DOHH2 (cell line): Measurements from ENCODE around the gene ASIC5.

Source experiments
- H3F3A ChIP-seq: fragments of 200-600 bp; sonication (generic), shearing (Covaris generic); 2 replicates; pipeline ENCODE4 v1.6.0; 2016; ENCODE audit warnings: antibody characterized with exemption, mild to moderate bottlenecking; ENCODE audit not compliant: control insufficient read depth, insufficient read depth
- H3K27ac ChIP-seq: fragments of 200-600 bp; sonication (generic); 2 replicates; pipeline ENCODE4 v1.5.1; 2014; ENCODE audit warnings: low read depth, mild to moderate bottlenecking, low read length, moderate library complexity
- H3K27me3 ChIP-seq: fragments of 200-600 bp; sonication (generic); 2 replicates; pipeline ENCODE4 v1.6.1; 2014; ENCODE audit warnings: mild to moderate bottlenecking, low read length, mixed read lengths; ENCODE audit not compliant: control insufficient read depth
- H3K36me3 ChIP-seq: fragments of 200-600 bp; sonication (generic); 2 replicates; pipeline ENCODE4 v1.6.1; 2014; ENCODE audit warnings: mild to moderate bottlenecking, low read length, moderate library complexity, mixed read lengths; ENCODE audit not compliant: control insufficient read depth
- H3K4me1 ChIP-seq: fragments of 200-600 bp; sonication (generic); 2 replicates; pipeline ENCODE4 v1.6.1; 2014; ENCODE audit warnings: mild to moderate bottlenecking, low read length, mixed read lengths; ENCODE audit not compliant: control insufficient read depth
- H3K4me2 ChIP-seq: fragments of 200-600 bp; sonication (generic); 2 replicates; pipeline ENCODE4 v1.6.0; 2014; ENCODE audit warnings: mild to moderate bottlenecking, low read length, moderate library complexity
- H3K4me3 ChIP-seq: fragments of 200-600 bp; sonication (generic); 2 replicates; pipeline ENCODE4 v1.5.1; 2014; ENCODE audit warnings: mild to moderate bottlenecking, low read length, mixed read lengths
- H3K79me2 ChIP-seq: fragments of 200-600 bp; sonication (generic); 2 replicates; pipeline ENCODE4 v1.6.1; 2014; ENCODE audit warnings: mild to moderate bottlenecking, low read length, mixed read lengths; ENCODE audit not compliant: control insufficient read depth
- H3K9me2 ChIP-seq: fragments of 200-600 bp; sonication (generic); replicated peaks from 2 replicates; pipeline ENCODE4 v1.6.1; 2014; ENCODE audit warnings: mild to moderate bottlenecking, low read length, mixed read lengths; ENCODE audit not compliant: control insufficient read depth
- H3K9me3 ChIP-seq: fragments of 200-600 bp; sonication (generic); 2 replicates; pipeline ENCODE4 v1.6.1; 2014; ENCODE audit warnings: antibody characterized with exemption, low read length, mixed read lengths; ENCODE audit not compliant: control insufficient read depth, insufficient read depth
- H4K20me1 ChIP-seq: fragments of 200-600 bp; sonication (generic); 2 replicates; pipeline ENCODE4 v1.6.0; 2014; ENCODE audit warnings: low read depth, mild to moderate bottlenecking, antibody characterized with exemption, low read length, moderate library complexity; ENCODE audit not compliant: control insufficient read depth, insufficient read depth
- EZH2phosphoT487 ChIP-seq: fragments of 200-600 bp; sonication (generic); IDR thresholded peaks from 2 replicates; pipeline ENCODE4 v1.6.1; 2017; ENCODE audit warnings: borderline replicate concordance, mild to moderate bottlenecking, antibody characterized with exemption, low read length, moderate library complexity, mixed read lengths
- TF ChIP-seq, protein P1 (sequence below): fragments of 200-600 bp; sonication (generic); IDR thresholded peaks from one replicate; pipeline ENCODE4 v1.5.1; 2014; ENCODE audit warnings: antibody characterized with exemption, mild to moderate bottlenecking, low read depth, low read length; ENCODE audit not compliant: poor library complexity, severe bottlenecking

The ASIC5 gene

GRCh38 chr4:155802190-155802959, 63.7 kb downstream of the ASIC5 start:
- Histone ChIP-seq H4K20me1 (no peaks in the 10 kb centered on the region), H3K4me3 (no peak overlapping the region), H3F3A (no peaks in the 10 kb centered on the region), H3K36me3 (no peaks in the 10 kb centered on the region), H3K4me1 (no peaks in the 10 kb centered on the region), H3K9me2 (no peaks in the 10 kb centered on the region), H3K27ac (no peak overlapping the region), H3K9me3 (no peaks in the 10 kb centered on the region), H3K27me3 (no peaks in the 10 kb centered on the region), H3K4me2 (no peak overlapping the region), H3K79me2 (no peaks in the 10 kb centered on the region)
- TF ChIP-seq, protein P1, sequence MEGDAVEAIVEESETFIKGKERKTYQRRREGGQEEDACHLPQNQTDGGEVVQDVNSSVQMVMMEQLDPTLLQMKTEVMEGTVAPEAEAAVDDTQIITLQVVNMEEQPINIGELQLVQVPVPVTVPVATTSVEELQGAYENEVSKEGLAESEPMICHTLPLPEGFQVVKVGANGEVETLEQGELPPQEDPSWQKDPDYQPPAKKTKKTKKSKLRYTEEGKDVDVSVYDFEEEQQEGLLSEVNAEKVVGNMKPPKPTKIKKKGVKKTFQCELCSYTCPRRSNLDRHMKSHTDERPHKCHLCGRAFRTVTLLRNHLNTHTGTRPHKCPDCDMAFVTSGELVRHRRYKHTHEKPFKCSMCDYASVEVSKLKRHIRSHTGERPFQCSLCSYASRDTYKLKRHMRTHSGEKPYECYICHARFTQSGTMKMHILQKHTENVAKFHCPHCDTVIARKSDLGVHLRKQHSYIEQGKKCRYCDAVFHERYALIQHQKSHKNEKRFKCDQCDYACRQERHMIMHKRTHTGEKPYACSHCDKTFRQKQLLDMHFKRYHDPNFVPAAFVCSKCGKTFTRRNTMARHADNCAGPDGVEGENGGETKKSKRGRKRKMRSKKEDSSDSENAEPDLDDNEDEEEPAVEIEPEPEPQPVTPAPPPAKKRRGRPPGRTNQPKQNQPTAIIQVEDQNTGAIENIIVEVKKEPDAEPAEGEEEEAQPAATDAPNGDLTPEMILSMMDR = no peak
- TF ChIP-seq EZH2phosphoT487 = no peak

- Histone ChIP-seq H3F3A (no peaks in the 10 kb centered on the region), H3K27ac (no peak overlapping the region), H3K27me3 (no peaks in the 10 kb centered on the region), H3K79me2 (no peaks in the 10 kb centered on the region), H3K36me3 (no peaks in the 10 kb centered on the region), H3K9me3 (no peaks in the 10 kb centered on the region), H3K9me2 (no peaks in the 10 kb centered on the region), H3K4me1 (no peaks in the 10 kb centered on the region), H4K20me1 (0 out of 2 replicates have a peak, but pooled peaks cover 2% of the 10 kb centered on the region), H3K4me3 (no peak overlapping the region), H3K4me2 (no peak overlapping the region)
- no peak for TF ChIP-seq EZH2phosphoT487
These were observed 65.3 kb downstream of the ASIC5 start for GRCh38 chr4:155800685-155801343.

- H3K4me3 ChIP-seq = no peak overlapping the region
- no peaks in the 10 kb centered on the region for H3K9me3 ChIP-seq
These were observed 66.3 kb downstream of the ASIC5 start for GRCh38 chr4:155799794-155800123.

More at GRCh38 chr4:155799794-155800123, 66.3 kb downstream of the ASIC5 start:
- Histone ChIP-seq H3F3A (no peaks in the 10 kb centered on the region), H3K4me2 (no peak overlapping the region), H3K36me3 (no peaks in the 10 kb centered on the region), H3K79me2 (no peaks in the 10 kb centered on the region), H3K9me2 (no peaks in the 10 kb centered on the region), H3K4me1 (no peaks in the 10 kb centered on the region), H4K20me1 (0 out of 2 replicates have a peak, but pooled peaks cover 3% of the 10 kb centered on the region), H3K27ac (no peak overlapping the region), H3K27me3 (no peaks in the 10 kb centered on the region)
- TF ChIP-seq, protein P1 = no peak
- TF ChIP-seq EZH2phosphoT487 = no peak
